ENCODE data around the gene OSBP. TPM values are rescaled to one million over a fixed set of nuclear protein-coding genes. Genes with fewer than 3 reads are reported as not detected.
"Not testable (repeated sequence)": the region's sequence is repeated elsewhere in the genome, so short reads cannot be mapped to it uniquely, and the experiment has no call there.

The OSBP gene
- total RNA-seq, 2 experiments from 2014 or later: 34.4 to 38.6 TPM

DNA sequence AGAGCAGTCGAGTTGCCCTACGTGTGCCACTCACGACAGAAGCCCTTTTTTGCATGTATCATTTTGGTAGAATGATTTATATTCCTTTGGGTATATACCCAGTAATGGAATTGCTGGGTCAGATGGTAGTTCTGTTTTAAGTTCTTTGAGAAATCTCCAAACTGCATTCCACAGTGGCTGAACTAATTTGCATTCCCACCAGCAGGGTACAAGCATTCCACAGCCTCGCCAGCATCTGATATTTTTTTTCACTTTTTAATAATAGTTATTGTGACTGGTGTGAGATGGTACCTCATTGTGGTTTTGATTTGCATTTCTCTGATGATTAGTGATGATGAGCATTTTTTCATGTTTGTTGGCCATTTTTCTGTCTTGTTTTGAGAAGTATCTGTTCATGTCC, 11.4 kb upstream of the OSBP start:
- H3K27ac Mint-ChIP-seq; H3K27me3 Mint-ChIP-seq (ENCODE audit: low read depth); ATAC-seq; H3K4me3 Mint-ChIP-seq; POLR2A ChIA-PET; H3K9me3 Mint-ChIP-seq (ENCODE audit: insufficient read depth); DNase-seq; H3K4me1 Mint-ChIP-seq (ENCODE audit: low read depth); CTCF ChIA-PET; H3K36me3 Mint-ChIP-seq (ENCODE audit: low read depth): not testable (repeated sequence)

DNA sequence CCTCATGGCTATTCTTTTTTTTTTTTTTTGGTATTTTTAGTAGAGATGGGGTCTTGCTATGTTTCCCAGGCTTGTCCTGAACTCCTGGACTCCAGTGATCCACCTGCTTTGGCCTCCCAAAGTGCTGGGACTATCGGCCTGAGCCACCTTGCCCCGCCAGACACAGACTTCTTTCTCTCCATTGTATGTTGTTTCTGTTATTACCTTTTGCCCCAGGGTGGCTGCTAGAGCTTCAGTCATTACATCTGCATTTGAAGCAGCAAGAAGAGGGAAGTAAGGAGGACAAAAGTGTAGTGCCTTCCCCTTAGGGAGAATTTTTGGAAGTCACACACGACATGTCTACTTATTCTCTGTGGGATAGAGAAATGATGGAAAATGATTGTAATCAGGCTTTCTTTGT, 10.1 kb upstream of the OSBP start:
- Mint-ChIP-seq H3K4me3 (no peak overlapping the region), H3K27ac (no peak overlapping the region), H3K36me3 (ENCODE audit: low read depth) (peaks cover 7% of the 10 kb centered on the region), H3K27me3 (ENCODE audit: low read depth) (no peaks in the 10 kb centered on the region), H3K4me1 (ENCODE audit: low read depth) (no peaks in the 10 kb centered on the region), H3K9me3 (ENCODE audit: insufficient read depth) (no peaks in the 10 kb centered on the region)
- DNase-seq (no peak), ATAC-seq (no peak)
- ChIA-PET CTCF (no interaction called here), POLR2A (no interaction called here)

DNA sequence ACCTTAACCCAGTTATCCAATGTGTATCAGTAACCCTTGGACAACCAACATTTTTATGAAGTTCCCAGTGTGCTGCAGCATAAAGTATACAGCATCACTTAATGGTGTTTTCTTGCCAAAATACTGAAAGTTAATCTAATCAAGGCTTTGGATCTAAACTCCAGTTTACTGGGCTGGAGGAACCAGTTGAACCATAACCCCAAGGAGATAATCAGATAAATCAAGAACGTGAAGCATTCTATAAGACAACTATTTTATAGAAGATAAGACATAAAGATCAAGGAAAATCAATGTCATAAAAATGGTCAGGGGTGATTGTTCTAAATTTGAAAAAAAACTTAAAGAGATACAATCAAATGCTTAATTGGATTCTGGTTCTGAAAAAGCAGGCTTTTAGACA, 2.3 kb upstream of the OSBP start:
- Mint-ChIP-seq H3K27me3 (ENCODE audit: low read depth) (no peaks in the 10 kb centered on the region), H3K9me3 (ENCODE audit: insufficient read depth) (no peaks in the 10 kb centered on the region), H3K27ac (no peak overlapping the region), H3K4me1 (ENCODE audit: low read depth) (peaks cover 33% of the 10 kb centered on the region), H3K36me3 (ENCODE audit: low read depth) (peaks cover 17% of the 10 kb centered on the region), H3K4me3 (no peak overlapping the region)
- ATAC-seq (no peak), DNase-seq (no peak)
- POLR2A ChIA-PET: interaction anchor here (0.6 to 4.1 kb wide), 2 partner anchors 50 to 151 kb away, joined by 3 to 30 read pairs; partner anchors contain the start of gene PATL1
- CTCF ChIA-PET: no interaction called here

DNA sequence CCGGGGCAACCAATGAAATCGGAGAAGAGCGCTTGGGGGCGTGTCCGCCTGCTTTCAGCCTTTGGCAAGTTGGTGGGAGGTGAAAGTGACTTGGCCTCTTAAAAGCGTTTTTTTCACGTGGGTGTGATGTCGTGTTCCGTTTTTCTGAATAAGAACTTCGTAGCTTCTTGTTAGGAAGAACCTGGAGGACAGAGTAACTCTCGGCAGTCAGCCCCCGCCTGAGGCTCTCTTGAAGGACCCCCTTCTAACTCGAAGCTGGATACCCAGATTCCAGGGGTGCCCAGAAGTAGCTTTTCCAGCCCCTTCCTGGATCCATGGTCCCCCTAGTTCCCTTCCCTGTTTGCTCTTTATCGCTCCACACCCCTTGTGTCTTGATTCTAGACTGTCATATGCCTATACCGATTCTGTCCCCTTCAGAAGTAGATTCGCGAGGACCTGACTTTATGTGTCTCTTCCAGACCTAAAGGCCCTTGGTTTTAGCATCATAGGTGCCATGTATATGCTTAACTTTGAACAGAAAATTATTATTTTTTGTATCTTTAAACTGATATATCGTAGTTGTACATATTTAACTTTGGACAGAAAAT, 915 bp upstream of the OSBP start:
- H3K4me3 Mint-ChIP-seq: peak overlapping the region; percentile 99
- CTCF ChIA-PET: interaction anchor here (0.7 to 1.9 kb wide), 5 partner anchors 13 to 113 kb away, joined by 3 to 6 read pairs (median 3); no protein-coding TSS in a partner anchor
- DNase-seq (no peak), ATAC-seq (no peak)
- peak overlapping the region; percentile 99 for H3K27ac Mint-ChIP-seq
- POLR2A ChIA-PET: interaction anchor here (1.0 to 4.1 kb wide), 9 partner anchors 12 to 193 kb away, joined by 4 to 30 read pairs (median 6); partner anchors contain the start of gene PATL1
- no peaks in the 10 kb centered on the region for H3K27me3 Mint-ChIP-seq (ENCODE audit: low read depth)
- peaks cover 47% of the 10 kb centered on the region for H3K4me1 Mint-ChIP-seq (ENCODE audit: low read depth)
- peaks cover 25% of the 10 kb centered on the region for H3K36me3 Mint-ChIP-seq (ENCODE audit: low read depth)
- no peaks in the 10 kb centered on the region for H3K9me3 Mint-ChIP-seq (ENCODE audit: insufficient read depth)

DNA sequence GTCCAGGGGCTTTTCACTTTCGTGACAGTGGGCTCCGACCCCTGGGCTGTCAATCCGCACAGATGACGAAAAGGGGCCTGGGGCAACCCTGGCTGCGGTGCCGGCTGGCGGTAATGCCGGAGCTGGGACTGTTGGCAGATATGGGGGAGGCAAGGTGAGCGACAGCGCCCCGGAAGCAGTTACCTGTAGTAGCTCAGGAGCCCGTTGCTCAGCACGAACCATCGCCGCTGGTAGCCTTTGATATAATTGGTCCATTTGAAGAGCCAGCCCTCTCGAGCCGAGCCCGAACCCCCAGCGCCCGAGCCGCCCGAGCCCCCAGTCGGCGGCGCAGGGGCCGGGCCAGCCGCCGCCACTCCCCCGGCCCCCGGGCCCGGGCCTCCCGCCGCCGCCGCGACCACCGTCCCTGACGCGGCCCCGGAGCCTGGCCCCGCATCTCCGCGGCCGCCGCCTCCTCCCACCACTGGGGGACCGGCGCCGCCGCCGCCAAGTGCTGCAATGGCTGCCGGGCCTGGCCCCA, 396 bp downstream of the OSBP start:
- H3K4me1 Mint-ChIP-seq (ENCODE audit: low read depth): peaks cover 51% of the 10 kb centered on the region
- ATAC-seq: peak; percentile 13
- H3K9me3 Mint-ChIP-seq (ENCODE audit: insufficient read depth): no peaks in the 10 kb centered on the region
- ChIA-PET POLR2A (interaction anchor here (0.6 to 4.1 kb wide), 10 partner anchors 47 to 509 kb away, joined by 3 to 30 read pairs (median 4); partner anchors contain the start of genes FAM111B and PATL1), CTCF (interaction anchor here (0.6 to 1.8 kb wide), 7 partner anchors 40 to 561 kb away, joined by 3 to 5 read pairs (median 3); partner anchors contain the start of genes MRPL16 and PATL1)
- H3K4me3 Mint-ChIP-seq: peak overlapping the region; percentile 99
- H3K27ac Mint-ChIP-seq: peak overlapping the region; percentile 99
- peak; percentile 77 for DNase-seq
- H3K27me3 Mint-ChIP-seq (ENCODE audit: low read depth): no peaks in the 10 kb centered on the region
- peaks cover 32% of the 10 kb centered on the region for H3K36me3 Mint-ChIP-seq (ENCODE audit: low read depth)

DNA sequence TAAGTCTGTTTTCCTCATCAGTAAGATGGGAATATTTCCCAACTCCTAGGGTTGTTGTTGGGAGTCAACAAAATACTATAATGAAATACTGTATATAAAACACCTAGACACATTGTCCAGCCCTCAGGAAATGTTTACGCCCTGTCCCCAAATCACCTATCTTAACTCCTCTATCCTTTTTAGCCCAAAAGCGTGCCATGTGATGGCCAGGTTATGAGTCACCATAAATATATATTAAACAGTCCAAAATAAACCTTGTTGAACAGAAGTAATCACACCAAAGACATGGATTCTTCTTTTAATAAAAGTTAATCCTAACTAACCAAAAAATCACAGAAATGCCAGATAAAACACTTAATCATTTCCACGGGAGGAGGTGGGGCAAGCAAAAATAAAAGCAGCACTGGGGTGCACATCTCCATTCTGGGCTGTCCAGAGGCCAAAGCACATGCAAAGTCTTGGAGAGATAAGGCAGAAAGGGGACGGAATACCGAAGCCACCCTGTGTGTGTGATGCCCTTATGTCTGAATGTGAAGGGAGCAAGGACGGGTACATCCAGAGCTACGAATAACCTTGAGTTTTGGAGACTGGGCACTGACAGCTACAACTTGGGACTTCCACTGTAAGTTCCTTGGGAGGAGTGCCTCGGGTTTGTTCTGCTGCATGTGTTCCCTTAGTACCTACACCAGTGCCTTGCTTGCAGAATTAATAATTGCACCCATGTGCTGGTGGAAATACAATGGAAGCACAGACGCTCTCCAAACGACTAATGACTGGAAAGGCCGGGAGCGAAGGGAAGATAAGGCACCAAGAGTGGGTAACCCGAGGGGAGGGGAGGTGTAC, 1.1 kb downstream of the OSBP start:
- Mint-ChIP-seq H3K4me1 (ENCODE audit: low read depth) (peaks cover 51% of the 10 kb centered on the region), H3K9me3 (ENCODE audit: insufficient read depth) (no peaks in the 10 kb centered on the region), H3K27ac (peak overlapping the region; percentile 95), H3K27me3 (ENCODE audit: low read depth) (no peaks in the 10 kb centered on the region), H3K4me3 (peak overlapping the region; percentile 99), H3K36me3 (ENCODE audit: low read depth) (peaks cover 39% of the 10 kb centered on the region)
- no peak for DNase-seq
- ChIA-PET POLR2A (interaction anchor here (0.9 to 4.1 kb wide), 8 partner anchors 49 to 508 kb away, joined by 3 to 30 read pairs (median 6); partner anchors contain the start of genes FAM111B and PATL1), CTCF (interaction anchor here (0.6 to 1.5 kb wide), 3 partner anchors 54 to 196 kb away, joined by 3 to 4 read pairs (median 3); partner anchors contain the start of genes MRPL16 and PATL1)
- ATAC-seq: no peak

DNA sequence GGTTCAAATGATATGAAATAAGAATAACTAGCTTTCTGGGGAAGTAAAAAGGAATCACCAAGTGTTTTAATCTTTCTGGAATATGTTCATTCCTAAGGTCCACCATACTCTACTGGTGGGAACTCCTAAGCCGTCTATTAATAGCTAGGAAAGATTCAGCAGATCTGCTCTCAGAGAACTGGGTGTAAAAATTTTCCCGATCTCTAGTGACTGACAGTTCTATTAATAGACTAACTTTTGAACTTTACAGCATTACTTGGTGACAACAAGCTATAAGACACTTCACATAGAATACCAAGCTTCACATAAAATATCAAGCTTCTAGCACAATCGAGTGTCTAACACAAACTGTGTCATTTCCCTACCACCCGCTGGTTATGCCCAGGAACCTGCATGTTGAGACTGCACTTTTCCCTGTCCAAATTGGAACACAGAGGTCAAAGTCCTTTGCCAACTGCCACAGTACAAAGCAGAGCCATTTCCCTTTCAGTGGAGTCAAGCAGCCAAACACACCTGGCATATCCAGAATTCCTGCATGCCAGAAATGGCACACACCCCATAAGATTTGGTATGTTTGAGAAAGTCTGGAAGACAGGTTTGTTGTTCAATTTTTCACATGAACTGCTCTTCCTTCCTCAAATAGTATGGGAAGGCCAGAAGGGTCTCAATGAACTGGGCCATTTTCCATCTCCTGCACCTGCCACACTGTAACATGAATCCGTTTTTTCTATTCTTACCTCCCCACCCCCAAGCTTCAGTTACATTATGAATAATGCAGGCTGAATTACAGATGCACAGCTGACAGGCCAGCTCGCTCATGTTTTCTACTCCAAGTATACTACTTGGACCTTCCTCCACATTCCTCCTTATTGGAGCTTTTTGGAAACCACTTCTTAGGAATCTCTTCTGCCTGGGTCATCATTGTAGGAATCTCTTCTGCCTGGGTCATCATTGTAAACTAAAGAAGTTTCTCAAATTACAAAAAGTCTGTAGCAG, 3.7 kb downstream of the OSBP start:
- Mint-ChIP-seq H3K4me3 (no peak overlapping the region), H3K27ac (no peak overlapping the region), H3K36me3 (ENCODE audit: low read depth) (peaks cover 64% of the 10 kb centered on the region), H3K4me1 (ENCODE audit: low read depth) (peaks cover 46% of the 10 kb centered on the region), H3K27me3 (ENCODE audit: low read depth) (no peaks in the 10 kb centered on the region), H3K9me3 (ENCODE audit: insufficient read depth) (no peaks in the 10 kb centered on the region)
- no peak for DNase-seq
- CTCF ChIA-PET: interaction anchor here (0.6 to 1.4 kb wide), 2 partner anchors 19 to 28 kb away, joined by 3 read pairs; no protein-coding TSS in a partner anchor
- no peak for ATAC-seq
- POLR2A ChIA-PET: interaction anchor here (0.6 kb wide), 1 partner anchor 64 kb away, joined by 3 read pairs; no protein-coding TSS in a partner anchor

DNA sequence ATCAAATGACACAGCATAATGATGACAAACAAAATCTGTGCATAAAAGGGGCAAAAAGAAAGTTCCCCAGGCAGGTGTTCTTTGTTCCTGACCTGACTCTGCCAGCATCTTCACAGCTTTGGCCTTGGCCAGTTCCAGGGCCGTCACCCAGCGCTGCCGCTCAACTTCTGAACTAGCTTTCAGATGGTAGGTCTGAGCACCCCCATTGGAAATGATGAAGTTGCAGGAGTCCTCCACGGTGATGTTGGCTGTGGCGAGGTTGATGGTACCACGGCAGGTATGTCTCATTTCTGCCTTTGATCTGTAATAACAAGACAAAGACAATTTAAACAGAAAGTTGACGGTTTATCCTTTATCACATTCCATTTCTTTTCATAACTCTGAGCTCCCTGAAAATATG, 5.3 kb downstream of the OSBP start:
- Mint-ChIP-seq H3K9me3 (ENCODE audit: insufficient read depth) (no peaks in the 10 kb centered on the region), H3K4me1 (ENCODE audit: low read depth) (peaks cover 39% of the 10 kb centered on the region), H3K4me3 (no peak overlapping the region), H3K27ac (no peak overlapping the region), H3K27me3 (ENCODE audit: low read depth) (no peaks in the 10 kb centered on the region), H3K36me3 (ENCODE audit: low read depth) (peaks cover 79% of the 10 kb centered on the region)
- DNase-seq (no peak), ATAC-seq (no peak)
- ChIA-PET CTCF (no interaction called here), POLR2A (interaction anchor here (1.3 kb wide), 1 partner anchor 12 kb away, joined by 3 read pairs; no protein-coding TSS in a partner anchor)

DNA sequence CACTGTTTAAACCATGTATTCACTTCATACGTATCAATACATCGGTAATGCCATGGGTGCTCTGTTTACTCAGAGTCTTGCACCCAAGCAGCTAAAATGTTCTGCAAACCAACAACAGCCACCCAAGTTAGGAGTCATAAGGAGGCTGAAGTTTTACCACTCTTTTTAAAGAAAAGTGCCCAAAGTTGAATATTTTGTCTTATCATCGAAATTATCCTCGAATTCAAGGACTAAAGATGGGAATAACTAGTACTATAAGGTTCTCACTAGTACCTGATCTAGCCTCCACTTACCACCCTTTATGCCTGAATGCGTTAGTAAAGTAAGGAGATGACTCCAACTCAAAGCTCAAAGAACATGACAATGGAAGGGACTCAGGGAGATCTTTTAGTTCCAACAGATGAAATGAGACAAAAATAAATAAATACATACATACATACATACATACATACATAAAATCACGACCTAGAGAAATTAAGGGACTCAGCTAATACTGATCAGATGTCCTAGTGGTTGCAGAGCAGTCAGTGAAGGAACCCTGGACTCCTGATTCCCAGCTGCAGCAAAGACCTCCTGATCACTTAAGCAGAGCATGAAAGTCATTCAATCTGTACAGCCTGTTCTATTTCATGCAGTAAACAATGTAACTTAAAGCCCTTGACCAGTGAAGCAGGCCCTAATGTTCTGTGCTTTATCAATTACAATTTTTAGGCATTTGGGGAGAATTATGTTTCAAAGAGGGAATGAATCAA, 7.7 kb downstream of the OSBP start:
- no peak overlapping the region for H3K27ac Mint-ChIP-seq
- ATAC-seq: no peak
- no peaks in the 10 kb centered on the region for H3K9me3 Mint-ChIP-seq (ENCODE audit: insufficient read depth)
- H3K4me1 Mint-ChIP-seq (ENCODE audit: low read depth): peaks cover 18% of the 10 kb centered on the region
- no peak for DNase-seq
- H3K27me3 Mint-ChIP-seq (ENCODE audit: low read depth): no peaks in the 10 kb centered on the region
- ChIA-PET CTCF (no interaction called here), POLR2A (no interaction called here)
- H3K4me3 Mint-ChIP-seq: no peak overlapping the region
- H3K36me3 Mint-ChIP-seq (ENCODE audit: low read depth): peaks cover 75% of the 10 kb centered on the region

DNA sequence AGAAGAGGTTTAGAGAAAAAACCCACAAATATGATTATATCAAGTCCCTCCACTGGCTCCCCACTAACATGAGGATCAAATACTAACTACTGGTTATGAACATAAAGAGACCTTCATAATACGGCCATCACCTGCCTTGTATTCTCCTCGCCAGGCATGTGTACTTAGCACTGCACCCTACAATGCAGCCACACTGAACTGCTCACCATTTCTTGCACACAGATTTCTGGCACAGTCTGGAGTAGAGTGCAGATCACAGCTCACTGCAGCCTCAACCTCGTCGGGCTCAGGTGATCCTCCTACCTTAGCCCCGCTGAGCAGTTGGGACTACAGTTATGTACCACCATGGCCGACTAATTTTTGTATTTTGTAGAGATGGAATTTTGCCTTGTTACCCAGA, 13.1 kb downstream of the OSBP start:
- Mint-ChIP-seq H3K4me1 (ENCODE audit: low read depth) (no peaks in the 10 kb centered on the region), H3K27me3 (ENCODE audit: low read depth) (no peaks in the 10 kb centered on the region), H3K4me3 (no peak overlapping the region), H3K36me3 (ENCODE audit: low read depth) (peaks cover 74% of the 10 kb centered on the region), H3K27ac (no peak overlapping the region), H3K9me3 (ENCODE audit: insufficient read depth) (no peaks in the 10 kb centered on the region)
- ChIA-PET POLR2A (no interaction called here), CTCF (no interaction called here)
- no peak for ATAC-seq
- DNase-seq: no peak

Measured in activated CD8-positive, alpha-beta T cell treated with anti-CD3 and anti-CD28 coated beads, Interleukin-2, amount 10 ng/mL, durations not matched to agents 7 days and 5 days (primary cell).